ENCODE results near the gene ITGB7. TPM values are rescaled to one million over a fixed set of nuclear protein-coding genes. Genes with fewer than 3 reads are reported as not detected.
"Not testable (repeated sequence)": the region's sequence is repeated elsewhere in the genome, so short reads cannot be mapped to it uniquely, and the experiment has no call there.

The ITGB7 gene
- total and polyA plus RNA-seq, 7 donors: 0.19 to 1.6 (median 0.65) TPM

GRCh38 chr12:53166837-53167236 lies 40.2 kb downstream of the ITGB7 start:
- ATAC-seq (no peak), DNase-seq (no peak)
- Histone ChIP-seq H3K27me3 (ENCODE audit: insufficient read depth in 3 of 3, low read length in 2 of 3) (no peaks in the 10 kb centered on the region), H3K4me1 (no peaks in the 10 kb centered on the region), H3K27ac (no peak overlapping the region), H3K9me3 (no peaks in the 10 kb centered on the region), H3K4me3 (no peak overlapping the region), H3K36me3 (ENCODE audit: insufficient read depth in 1 of 2, low read depth in 1 of 2) (peaks cover 3 to 70% of the 10 kb centered on the region in 2 donors)
- intact Hi-C loops (cut with DNase I): no loop called here
- TF ChIP-seq, protein P1, sequence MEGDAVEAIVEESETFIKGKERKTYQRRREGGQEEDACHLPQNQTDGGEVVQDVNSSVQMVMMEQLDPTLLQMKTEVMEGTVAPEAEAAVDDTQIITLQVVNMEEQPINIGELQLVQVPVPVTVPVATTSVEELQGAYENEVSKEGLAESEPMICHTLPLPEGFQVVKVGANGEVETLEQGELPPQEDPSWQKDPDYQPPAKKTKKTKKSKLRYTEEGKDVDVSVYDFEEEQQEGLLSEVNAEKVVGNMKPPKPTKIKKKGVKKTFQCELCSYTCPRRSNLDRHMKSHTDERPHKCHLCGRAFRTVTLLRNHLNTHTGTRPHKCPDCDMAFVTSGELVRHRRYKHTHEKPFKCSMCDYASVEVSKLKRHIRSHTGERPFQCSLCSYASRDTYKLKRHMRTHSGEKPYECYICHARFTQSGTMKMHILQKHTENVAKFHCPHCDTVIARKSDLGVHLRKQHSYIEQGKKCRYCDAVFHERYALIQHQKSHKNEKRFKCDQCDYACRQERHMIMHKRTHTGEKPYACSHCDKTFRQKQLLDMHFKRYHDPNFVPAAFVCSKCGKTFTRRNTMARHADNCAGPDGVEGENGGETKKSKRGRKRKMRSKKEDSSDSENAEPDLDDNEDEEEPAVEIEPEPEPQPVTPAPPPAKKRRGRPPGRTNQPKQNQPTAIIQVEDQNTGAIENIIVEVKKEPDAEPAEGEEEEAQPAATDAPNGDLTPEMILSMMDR (IDR thresholded peaks at IDR 0.05): no peak

- H3K4me1 ChIP-seq; H3K4me3 ChIP-seq; H3K27me3 ChIP-seq (ENCODE audit: insufficient read depth in 3 of 3, low read length in 2 of 3); H3K9me3 ChIP-seq; ATAC-seq; DNase-seq; intact Hi-C loops (cut with DNase I); H3K27ac ChIP-seq: not testable (repeated sequence)
- 96 to 99% (median 98%) methylated on average over 2 of the region's 2 CpGs for WGBS, 3 donors
- peaks cover 3 to 43% of the 10 kb centered on the region in 2 donors for H3K36me3 ChIP-seq (ENCODE audit: insufficient read depth in 1 of 2, low read depth in 1 of 2)
Observed at GRCh38 chr12:53163008-53163407, 44.0 kb downstream of the ITGB7 start.

DNA sequence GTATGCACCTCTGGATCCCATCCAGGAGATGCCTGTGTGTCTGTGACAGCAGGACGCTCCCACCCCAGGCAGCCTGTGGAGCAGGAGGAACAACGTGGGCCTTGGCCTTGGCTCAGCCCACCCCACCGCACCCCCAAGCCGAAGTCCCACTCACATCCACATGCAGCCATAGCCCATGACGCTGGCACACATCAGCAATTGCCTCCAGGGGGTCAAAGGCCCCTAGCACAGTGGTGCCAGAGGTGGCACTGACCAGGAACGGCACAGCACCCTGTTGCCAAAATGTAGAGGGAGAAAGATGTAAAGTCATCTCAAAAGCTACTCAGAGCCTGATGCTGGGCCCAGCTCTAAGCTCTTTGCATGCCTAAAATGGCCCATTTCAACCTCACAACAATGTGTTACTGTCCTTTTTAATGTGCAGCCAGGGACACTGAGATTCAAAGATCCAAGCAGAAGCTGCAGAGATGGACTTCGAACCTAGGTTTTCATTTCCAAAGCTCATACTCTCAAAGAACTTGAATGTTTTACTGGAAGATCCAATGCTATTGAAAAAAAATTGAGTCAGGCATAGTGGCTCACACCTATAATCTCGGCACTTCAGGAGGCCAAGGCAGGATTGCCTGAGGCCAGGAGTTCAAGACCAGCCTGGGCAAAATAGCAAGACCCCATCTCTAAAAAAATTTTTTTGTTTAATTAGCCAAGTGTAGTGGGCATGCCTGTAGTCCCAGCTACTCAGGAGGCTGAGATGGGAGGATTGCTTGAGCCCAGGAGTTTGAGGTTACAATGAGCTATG lies 45.7 kb downstream of the ITGB7 start:
- intact Hi-C loops (cut with DNase I): no loop called here
- TF ChIP-seq, protein P1 (IDR thresholded peaks at IDR 0.05): no peak
- H3K36me3 ChIP-seq (ENCODE audit: insufficient read depth in 1 of 2, low read depth in 1 of 2): peaks cover 0 to 36% of the 10 kb centered on the region in 2 donors
- DNase-seq (no peak), ATAC-seq (no peak)
- H3K4me3 ChIP-seq: no peak overlapping the region
- no peaks in the 10 kb centered on the region for H3K9me3 ChIP-seq
- 89 to 93% (median 92%) methylated on average over 8 of the region's 8 CpGs for WGBS, 3 donors
- H3K4me1 ChIP-seq: no peaks in the 10 kb centered on the region
- no peaks in the 10 kb centered on the region for H3K27me3 ChIP-seq (ENCODE audit: insufficient read depth in 3 of 3, low read length in 2 of 3)
- H3K27ac ChIP-seq: no peak overlapping the region

DNA sequence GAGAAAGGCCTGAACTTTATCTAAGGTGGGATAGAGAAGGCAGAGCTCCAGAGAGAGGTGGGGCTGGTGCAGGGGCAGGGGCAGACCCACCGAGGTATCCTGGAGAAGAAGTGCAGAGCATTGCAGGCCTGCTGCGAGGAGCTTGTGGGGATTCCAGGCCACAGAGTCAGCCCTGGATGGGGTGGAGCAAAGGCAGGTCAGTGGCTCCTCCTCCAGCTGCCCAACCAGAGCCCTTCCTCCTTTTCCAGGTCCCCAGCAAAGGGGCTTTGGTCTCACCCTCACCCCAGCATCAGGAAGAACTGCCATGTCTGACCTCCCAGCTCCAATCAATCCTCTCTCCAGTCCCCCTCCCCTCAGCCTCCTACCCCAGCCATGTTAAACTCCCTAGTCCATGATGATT lies 46.4 kb downstream of the ITGB7 start:
- no peaks in the 10 kb centered on the region for H3K27me3 ChIP-seq (ENCODE audit: insufficient read depth in 3 of 3, low read length in 2 of 3)
- H3K27ac ChIP-seq: no peak overlapping the region
- ATAC-seq (no peak), DNase-seq (no peak)
- no peaks in the 10 kb centered on the region for H3K9me3 ChIP-seq
- peaks cover 0 to 36% of the 10 kb centered on the region in 2 donors for H3K36me3 ChIP-seq (ENCODE audit: insufficient read depth in 1 of 2, low read depth in 1 of 2)
- TF ChIP-seq, protein P1 (IDR thresholded peaks at IDR 0.05): no peak
- H3K4me3 ChIP-seq: no peak overlapping the region
- intact Hi-C loops (cut with DNase I): no loop called here
- no peaks in the 10 kb centered on the region for H3K4me1 ChIP-seq
- WGBS, 3 donors: 84 to 93% (median 85%) methylated on average over 2 of the region's 2 CpGs

- Histone ChIP-seq H3K27me3 (ENCODE audit: insufficient read depth in 3 of 3, low read length in 2 of 3) (no peaks in the 10 kb centered on the region), H3K4me1 (no peaks in the 10 kb centered on the region), H3K27ac (no peak overlapping the region), H3K4me3 (no peak overlapping the region), H3K36me3 (ENCODE audit: insufficient read depth in 1 of 2, low read depth in 1 of 2) (peaks cover 0 to 32% of the 10 kb centered on the region in 2 donors), H3K9me3 (no peaks in the 10 kb centered on the region)
- DNase-seq: no peak
- 81 to 90% (median 85%) methylated on average over 15 to 16 of the region's 16 CpGs for WGBS, 3 donors
- intact Hi-C loops (cut with DNase I): loop anchor here (1.0 to 5.0 kb wide), 2 partner anchors 32 to 37 kb away; no protein-coding TSS in a partner anchor
- no peak for ATAC-seq
- TF ChIP-seq, protein P1 (IDR thresholded peaks at IDR 0.05): no peak
Observed at GRCh38 chr12:53160000-53160399, 47.1 kb downstream of the ITGB7 start.

Data from psoas muscle (tissue), 8 donors.